GM20000 (cell line): ENCODE results near the gene BSND.
"Not testable (repeated sequence)": the region's sequence is repeated elsewhere in the genome, so short reads cannot be mapped to it uniquely, and the experiment has no call there.

Experiments
- DNase-seq: peaks from one replicate; pipeline ENCODE4 v3.0.0; 2012; ENCODE audit warnings: low spot score
- CTCF ChIP-seq: IDR thresholded peaks from 2 replicates; pipeline ENCODE4 v1.5.1; 2012; ENCODE audit warnings: mild to moderate bottlenecking, control low read depth; ENCODE audit errors: extremely low read depth, missing control alignments

The BSND gene

GRCh38 chr1:54955359-54955758 lies 43.4 kb upstream of the BSND start:
- no peak for DNase-seq
- TF ChIP-seq CTCF: no peak

GRCh38 chr1:54956726-54957125 lies 42.0 kb upstream of the BSND start:
- DNase-seq: no peak
- no peak for TF ChIP-seq CTCF

GRCh38 chr1:54959241-54959640 lies 39.5 kb upstream of the BSND start:
- TF ChIP-seq CTCF: no peak
- no peak for DNase-seq

GRCh38 chr1:54962612-54963395 lies 35.9 kb upstream of the BSND start:
- no peak for DNase-seq
- TF ChIP-seq CTCF: no peak

- not testable (repeated sequence) for DNase-seq
Measured at GRCh38 chr1:54963829-54964228, 34.9 kb upstream of the BSND start.

- no peak for TF ChIP-seq CTCF
Measured at GRCh38 chr1:54965624-54966340, 33.0 kb upstream of the BSND start.

GRCh38 chr1:54967372-54967771 lies 31.4 kb upstream of the BSND start:
- TF ChIP-seq CTCF: no peak
- DNase-seq: no peak

More at GRCh38 chr1:54965624-54966340, 33.0 kb upstream of the BSND start:
- DNase-seq: peak; percentile 55
